ENCODE results near the gene CADM3. TPM values are rescaled to one million over a fixed set of nuclear protein-coding genes. Genes with fewer than 3 reads are reported as not detected.

CADM3 gene
- total and polyA plus RNA-seq, 9 of the 15 experiments (the other 6 are each of a cell fraction or from before 2014, with no cell fraction given): 0.04 TPM; not detected in 8

DNA sequence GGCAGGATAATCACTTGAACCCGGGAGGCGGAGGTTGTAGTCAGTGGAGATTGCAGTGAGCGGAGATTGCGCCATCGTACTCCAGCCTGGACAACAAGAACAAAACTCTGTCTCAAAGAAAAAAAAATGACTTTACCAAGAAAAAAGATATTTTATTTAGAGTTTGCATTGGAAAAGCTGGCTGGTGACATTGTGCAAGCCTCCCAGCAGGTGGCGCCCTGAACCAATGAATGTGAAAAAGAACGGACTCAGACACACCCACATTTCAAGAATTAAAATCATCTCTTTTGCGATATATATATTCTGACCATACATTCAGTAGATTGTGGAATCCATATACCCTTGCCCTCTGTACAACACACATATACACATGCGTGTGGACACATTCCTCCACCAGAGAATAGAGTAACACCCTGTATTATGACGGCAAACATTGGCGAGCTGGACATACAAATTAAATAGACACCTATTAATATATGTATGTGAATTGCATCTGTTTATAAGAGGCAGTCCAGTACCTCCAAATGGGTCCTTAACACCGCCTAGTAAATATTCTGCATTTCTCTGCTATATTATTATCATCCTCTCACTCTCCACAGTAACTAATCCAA, 39.0 kb upstream of the CADM3 start:
- no TSS peak for BruUV-seq (replicated peaks)
- TF ChIP-seq PHTF2 (CRISPR knock-in tag; IDR thresholded peaks at IDR 0.05) (no peak), ARID2 (IDR thresholded peaks at IDR 0.05) (0 out of 2 replicates have a peak, but pooled peaks have one; percentile 20), KLF13 (tag; IDR thresholded peaks at IDR 0.05; ENCODE audit: borderline replicate concordance, low read depth) (peak; percentile 88), ZNF695 (CRISPR knock-in tag; IDR thresholded peaks at IDR 0.05) (no peak), KLF16 (IDR thresholded peaks at IDR 0.05) (peak; percentile 59), XRCC4 (IDR thresholded peaks at IDR 0.05; ENCODE audit: extremely low read depth, insufficient read depth, insufficient read length) (no peak), SMC3 (conservative IDR thresholded peaks at IDR 0.05; ENCODE audit: insufficient read depth, low read depth, low read length) (peak; percentile 75), FOXA3 (CRISPR knock-in tag; conservative IDR thresholded peaks at IDR 0.05 in 1 of 2, IDR thresholded peaks at IDR 0.05 in 1 of 2) (no peak), U2AF2 (optimal IDR thresholded peaks at IDR 0.05; ENCODE audit: low read depth, low read length) (no peak), SIRT6 (IDR thresholded peaks at IDR 0.05; ENCODE audit: low read depth, low read length) (no peak)
- TF ChIP-seq, protein P1, sequence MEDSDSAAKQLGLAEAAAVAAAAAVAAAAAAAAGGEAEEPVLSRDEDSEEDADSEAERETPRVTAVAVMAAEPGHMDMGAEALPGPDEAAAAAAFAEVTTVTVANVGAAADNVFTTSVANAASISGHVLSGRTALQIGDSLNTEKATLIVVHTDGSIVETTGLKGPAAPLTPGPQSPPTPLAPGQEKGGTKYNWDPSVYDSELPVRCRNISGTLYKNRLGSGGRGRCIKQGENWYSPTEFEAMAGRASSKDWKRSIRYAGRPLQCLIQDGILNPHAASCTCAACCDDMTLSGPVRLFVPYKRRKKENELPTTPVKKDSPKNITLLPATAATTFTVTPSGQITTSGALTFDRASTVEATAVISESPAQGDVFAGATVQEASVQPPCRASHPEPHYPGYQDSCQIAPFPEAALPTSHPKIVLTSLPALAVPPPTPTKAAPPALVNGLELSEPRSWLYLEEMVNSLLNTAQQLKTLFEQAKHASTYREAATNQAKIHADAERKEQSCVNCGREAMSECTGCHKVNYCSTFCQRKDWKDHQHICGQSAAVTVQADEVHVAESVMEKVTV (CRISPR knock-in tag; IDR thresholded peaks at IDR 0.05): peak; percentile 67
- TF ChIP-seq, protein P2, sequence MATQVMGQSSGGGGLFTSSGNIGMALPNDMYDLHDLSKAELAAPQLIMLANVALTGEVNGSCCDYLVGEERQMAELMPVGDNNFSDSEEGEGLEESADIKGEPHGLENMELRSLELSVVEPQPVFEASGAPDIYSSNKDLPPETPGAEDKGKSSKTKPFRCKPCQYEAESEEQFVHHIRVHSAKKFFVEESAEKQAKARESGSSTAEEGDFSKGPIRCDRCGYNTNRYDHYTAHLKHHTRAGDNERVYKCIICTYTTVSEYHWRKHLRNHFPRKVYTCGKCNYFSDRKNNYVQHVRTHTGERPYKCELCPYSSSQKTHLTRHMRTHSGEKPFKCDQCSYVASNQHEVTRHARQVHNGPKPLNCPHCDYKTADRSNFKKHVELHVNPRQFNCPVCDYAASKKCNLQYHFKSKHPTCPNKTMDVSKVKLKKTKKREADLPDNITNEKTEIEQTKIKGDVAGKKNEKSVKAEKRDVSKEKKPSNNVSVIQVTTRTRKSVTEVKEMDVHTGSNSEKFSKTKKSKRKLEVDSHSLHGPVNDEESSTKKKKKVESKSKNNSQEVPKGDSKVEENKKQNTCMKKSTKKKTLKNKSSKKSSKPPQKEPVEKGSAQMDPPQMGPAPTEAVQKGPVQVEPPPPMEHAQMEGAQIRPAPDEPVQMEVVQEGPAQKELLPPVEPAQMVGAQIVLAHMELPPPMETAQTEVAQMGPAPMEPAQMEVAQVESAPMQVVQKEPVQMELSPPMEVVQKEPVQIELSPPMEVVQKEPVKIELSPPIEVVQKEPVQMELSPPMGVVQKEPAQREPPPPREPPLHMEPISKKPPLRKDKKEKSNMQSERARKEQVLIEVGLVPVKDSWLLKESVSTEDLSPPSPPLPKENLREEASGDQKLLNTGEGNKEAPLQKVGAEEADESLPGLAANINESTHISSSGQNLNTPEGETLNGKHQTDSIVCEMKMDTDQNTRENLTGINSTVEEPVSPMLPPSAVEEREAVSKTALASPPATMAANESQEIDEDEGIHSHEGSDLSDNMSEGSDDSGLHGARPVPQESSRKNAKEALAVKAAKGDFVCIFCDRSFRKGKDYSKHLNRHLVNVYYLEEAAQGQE (IDR thresholded peaks at IDR 0.05; ENCODE audit: borderline replicate concordance): peak; percentile 66
- TF ChIP-seq, protein P2 (CRISPR knock-in tag; IDR thresholded peaks at IDR 0.05; ENCODE audit: low read depth): no peak

More for the DNA sequence above, 39.0 kb upstream of the CADM3 start:
- in situ Hi-C loops (cut with MboI) (loop anchor here (10.0 kb wide), 1 partner anchor 82 kb away; no protein-coding TSS in a partner anchor), intact Hi-C loops (cut with micrococcal nuclease) (loop anchor here (1.0 to 5.0 kb wide), 2 partner anchors 79 to 660 kb away; no protein-coding TSS in a partner anchor)
- no peaks in the 10 kb centered on the region for H3K9me3 ChIP-seq (replicated peaks; ENCODE audit: control insufficient read depth, insufficient read depth, low read depth, low read length)
- no peaks in the 10 kb centered on the region for H3K4me1 ChIP-seq (replicated peaks in 1 of 2; ENCODE audit: control insufficient read depth in 2 of 2, insufficient read depth in 2 of 2, low read length in 2 of 2)
- WGBS (ENCODE audit: insufficient coverage, low coverage, missing lambda C conversion rate): 5% methylated on average over 12 of the region's 12 CpGs
- peak; percentile 90 for FAIRE-seq
- H3K4me3 ChIP-seq: no peak overlapping the region
- ChIA-PET POLR2A (interaction anchor here (0.7 to 1.3 kb wide), 3 partner anchors 9 to 82 kb away, joined by 3 to 4 read pairs (median 3); no protein-coding TSS in a partner anchor), CTCF (ENCODE audit: low intra/inter-chr PET ratio) (interaction anchor here (0.7 to 2.4 kb wide), 7 partner anchors 21 to 874 kb away, joined by 3 to 20 read pairs (median 5); partner anchors contain the start of gene ACKR1)
- DNase-seq (ENCODE audit: extremely low read depth in 1 of 4, low spot score in 3 of 4): peak; percentile 64 to 73 (median 66)
- no peaks in the 10 kb centered on the region for H3K36me3 ChIP-seq (ENCODE audit: control insufficient read depth, insufficient read depth, low read length)
- H2AFZ ChIP-seq (ENCODE audit: low read depth, low read length): no peak overlapping the region
- H3K4me2 ChIP-seq (ENCODE audit: insufficient read depth, low read length): no peak overlapping the region
- peak; percentile 79 for ATAC-seq
- H3K9me1 ChIP-seq (ENCODE audit: control insufficient read depth, insufficient read depth, low read length): no peaks in the 10 kb centered on the region
- H3K9ac ChIP-seq (ENCODE audit: insufficient read depth in 1 of 2, low read depth in 2 of 2, low read length in 2 of 2): no peak overlapping the region
- no peaks in the 10 kb centered on the region for H4K20me1 ChIP-seq (replicated peaks; ENCODE audit: control insufficient read depth, insufficient read depth, low read length)
- H3K27me3 ChIP-seq (ENCODE audit: control insufficient read depth in 2 of 2, insufficient read depth in 2 of 2, low read length in 2 of 2): peaks cover 0 to 7% of the 10 kb centered on the region in 2 experiments; a peak in 2 of 5 replicates
- no peak overlapping the region for H3K27ac ChIP-seq (ENCODE audit: extremely low read depth, low read depth, low read length)
- no peaks in the 10 kb centered on the region for H3K79me2 ChIP-seq (ENCODE audit: control insufficient read depth, insufficient read depth, low read length)
